ENCODE measurements around the gene C19orf73. TPM values are rescaled to one million over a fixed set of nuclear protein-coding genes. Genes with fewer than 3 reads are reported as not detected.

Gene C19orf73
- total and polyA plus RNA-seq, 4 donors = 0.56 to 2.1 (median 1.7) TPM

DNA sequence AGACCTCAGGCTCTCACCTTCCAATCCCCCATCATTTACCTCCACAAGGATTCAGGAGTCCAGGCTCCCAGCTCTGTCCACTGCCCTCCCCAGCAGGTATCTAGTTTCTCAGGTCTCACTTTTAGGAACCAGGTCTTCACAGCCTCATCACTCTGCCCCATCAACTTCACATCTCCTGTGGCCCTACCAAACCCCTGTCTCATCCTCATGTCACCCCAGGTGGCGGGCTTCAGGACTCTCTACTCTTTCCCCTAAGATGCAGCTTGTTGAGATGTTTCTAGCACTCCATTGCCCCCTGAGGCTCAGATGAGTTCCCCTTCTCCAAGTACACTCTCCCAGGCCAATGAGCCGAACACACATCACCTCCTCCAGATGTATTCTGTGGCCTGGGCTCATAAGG, 1.9 kb upstream of the C19orf73 start:
- TF ChIP-seq NR2F2 (IDR thresholded peaks at IDR 0.05) = no peak
- no peak for TF ChIP-seq FOXA2 (IDR thresholded peaks at IDR 0.05)
- TF ChIP-seq, protein P1, sequence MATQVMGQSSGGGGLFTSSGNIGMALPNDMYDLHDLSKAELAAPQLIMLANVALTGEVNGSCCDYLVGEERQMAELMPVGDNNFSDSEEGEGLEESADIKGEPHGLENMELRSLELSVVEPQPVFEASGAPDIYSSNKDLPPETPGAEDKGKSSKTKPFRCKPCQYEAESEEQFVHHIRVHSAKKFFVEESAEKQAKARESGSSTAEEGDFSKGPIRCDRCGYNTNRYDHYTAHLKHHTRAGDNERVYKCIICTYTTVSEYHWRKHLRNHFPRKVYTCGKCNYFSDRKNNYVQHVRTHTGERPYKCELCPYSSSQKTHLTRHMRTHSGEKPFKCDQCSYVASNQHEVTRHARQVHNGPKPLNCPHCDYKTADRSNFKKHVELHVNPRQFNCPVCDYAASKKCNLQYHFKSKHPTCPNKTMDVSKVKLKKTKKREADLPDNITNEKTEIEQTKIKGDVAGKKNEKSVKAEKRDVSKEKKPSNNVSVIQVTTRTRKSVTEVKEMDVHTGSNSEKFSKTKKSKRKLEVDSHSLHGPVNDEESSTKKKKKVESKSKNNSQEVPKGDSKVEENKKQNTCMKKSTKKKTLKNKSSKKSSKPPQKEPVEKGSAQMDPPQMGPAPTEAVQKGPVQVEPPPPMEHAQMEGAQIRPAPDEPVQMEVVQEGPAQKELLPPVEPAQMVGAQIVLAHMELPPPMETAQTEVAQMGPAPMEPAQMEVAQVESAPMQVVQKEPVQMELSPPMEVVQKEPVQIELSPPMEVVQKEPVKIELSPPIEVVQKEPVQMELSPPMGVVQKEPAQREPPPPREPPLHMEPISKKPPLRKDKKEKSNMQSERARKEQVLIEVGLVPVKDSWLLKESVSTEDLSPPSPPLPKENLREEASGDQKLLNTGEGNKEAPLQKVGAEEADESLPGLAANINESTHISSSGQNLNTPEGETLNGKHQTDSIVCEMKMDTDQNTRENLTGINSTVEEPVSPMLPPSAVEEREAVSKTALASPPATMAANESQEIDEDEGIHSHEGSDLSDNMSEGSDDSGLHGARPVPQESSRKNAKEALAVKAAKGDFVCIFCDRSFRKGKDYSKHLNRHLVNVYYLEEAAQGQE (IDR thresholded peaks at IDR 0.05) = no peak
- no peak for TF ChIP-seq YY1 (IDR thresholded peaks at IDR 0.05)
- TF ChIP-seq RAD21 (IDR thresholded peaks at IDR 0.05) = no peak
- WGBS = 97% methylated on average over 2 of the region's 2 CpGs
- no peaks in the 10 kb centered on the region for H3K27me3 ChIP-seq (ENCODE audit: control insufficient read depth in 4 of 4, insufficient read depth in 4 of 4, low read length in 3 of 4)

DNA sequence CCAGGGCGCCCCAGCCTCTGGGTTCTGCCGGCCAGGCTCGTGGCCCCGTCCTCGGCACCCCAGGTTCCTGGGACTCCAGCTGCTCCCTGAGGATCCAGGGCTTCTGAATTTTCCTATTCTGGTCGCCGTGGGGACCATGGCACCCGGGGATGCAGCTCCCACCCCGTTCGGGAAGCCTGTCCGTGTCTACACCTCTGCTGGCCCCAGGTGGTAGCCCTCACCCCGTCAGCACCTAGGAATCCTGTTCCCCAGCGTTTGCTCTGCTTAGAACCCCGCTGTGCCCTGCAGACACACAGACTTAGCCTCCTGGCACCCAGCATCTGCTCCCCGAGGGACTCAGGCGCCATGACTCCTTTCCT, 1.4 kb upstream of the C19orf73 start:
- no peak for DNase-seq (ENCODE audit: low spot score)
- Histone ChIP-seq H3K36me3 (ENCODE audit: control insufficient read depth in 4 of 4, insufficient read depth in 3 of 4, low read depth in 1 of 4, low read length in 3 of 4) (no peaks in the 10 kb centered on the region), H3K4me1 (ENCODE audit: control insufficient read depth in 4 of 4, insufficient read depth in 4 of 4, low read length in 3 of 4) (peaks cover 11 to 37% (median 20%) of the 10 kb centered on the region in 4 donors), H3K27ac (ENCODE audit: low read depth in 1 of 2, low read length in 2 of 2) (no peak overlapping the region), H3K4me3 (ENCODE audit: low read depth in 1 of 3, low read length in 3 of 3) (no peak overlapping the region), H3K27me3 (ENCODE audit: control insufficient read depth in 4 of 4, insufficient read depth in 4 of 4, low read length in 3 of 4) (no peaks in the 10 kb centered on the region), H3K9me3 (ENCODE audit: control insufficient read depth in 4 of 4, low read length in 3 of 4) (no peaks in the 10 kb centered on the region), H3K9ac (ENCODE audit: low read depth in 1 of 2, low read length in 2 of 2) (no peak overlapping the region)
- 21% methylated on average over 16 of the region's 16 CpGs for WGBS
- TF ChIP-seq FOXA2 (IDR thresholded peaks at IDR 0.05) (no peak), EGR1 (IDR thresholded peaks at IDR 0.05; ENCODE audit: low read depth in 2 of 2) (no peak), SP1 (IDR thresholded peaks at IDR 0.05) (no peak), JUND (IDR thresholded peaks at IDR 0.05) (no peak), TAF1 (conservative IDR thresholded peaks at IDR 0.05) (no peak), NR2F2 (IDR thresholded peaks at IDR 0.05) (no peak), RXRA (IDR thresholded peaks at IDR 0.05) (no peak), GABPA (IDR thresholded peaks at IDR 0.05 in 1 of 2, conservative IDR thresholded peaks at IDR 0.05 in 1 of 2) (no peak), FOXA1 (IDR thresholded peaks at IDR 0.05) (no peak), HNF4A (conservative IDR thresholded peaks at IDR 0.05) (no peak)
- TF ChIP-seq, protein P2, sequence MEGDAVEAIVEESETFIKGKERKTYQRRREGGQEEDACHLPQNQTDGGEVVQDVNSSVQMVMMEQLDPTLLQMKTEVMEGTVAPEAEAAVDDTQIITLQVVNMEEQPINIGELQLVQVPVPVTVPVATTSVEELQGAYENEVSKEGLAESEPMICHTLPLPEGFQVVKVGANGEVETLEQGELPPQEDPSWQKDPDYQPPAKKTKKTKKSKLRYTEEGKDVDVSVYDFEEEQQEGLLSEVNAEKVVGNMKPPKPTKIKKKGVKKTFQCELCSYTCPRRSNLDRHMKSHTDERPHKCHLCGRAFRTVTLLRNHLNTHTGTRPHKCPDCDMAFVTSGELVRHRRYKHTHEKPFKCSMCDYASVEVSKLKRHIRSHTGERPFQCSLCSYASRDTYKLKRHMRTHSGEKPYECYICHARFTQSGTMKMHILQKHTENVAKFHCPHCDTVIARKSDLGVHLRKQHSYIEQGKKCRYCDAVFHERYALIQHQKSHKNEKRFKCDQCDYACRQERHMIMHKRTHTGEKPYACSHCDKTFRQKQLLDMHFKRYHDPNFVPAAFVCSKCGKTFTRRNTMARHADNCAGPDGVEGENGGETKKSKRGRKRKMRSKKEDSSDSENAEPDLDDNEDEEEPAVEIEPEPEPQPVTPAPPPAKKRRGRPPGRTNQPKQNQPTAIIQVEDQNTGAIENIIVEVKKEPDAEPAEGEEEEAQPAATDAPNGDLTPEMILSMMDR (IDR thresholded peaks at IDR 0.05; ENCODE audit: low read depth, low read length, missing input control) = no peak
- TF ChIP-seq, protein P3, sequence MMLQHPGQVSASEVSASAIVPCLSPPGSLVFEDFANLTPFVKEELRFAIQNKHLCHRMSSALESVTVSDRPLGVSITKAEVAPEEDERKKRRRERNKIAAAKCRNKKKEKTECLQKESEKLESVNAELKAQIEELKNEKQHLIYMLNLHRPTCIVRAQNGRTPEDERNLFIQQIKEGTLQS (IDR thresholded peaks at IDR 0.05) = no peak
- TF ChIP-seq, protein P4, sequence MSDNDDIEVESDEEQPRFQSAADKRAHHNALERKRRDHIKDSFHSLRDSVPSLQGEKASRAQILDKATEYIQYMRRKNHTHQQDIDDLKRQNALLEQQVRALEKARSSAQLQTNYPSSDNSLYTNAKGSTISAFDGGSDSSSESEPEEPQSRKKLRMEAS (IDR thresholded peaks at IDR 0.05) = no peak

More for the DNA sequence above, 1.9 kb upstream of the C19orf73 start:
- DNase-seq (ENCODE audit: low spot score) = no peak
- no peak overlapping the region for H3K4me3 ChIP-seq (ENCODE audit: low read depth in 1 of 3, low read length in 3 of 3)
- H3K4me1 ChIP-seq (ENCODE audit: control insufficient read depth in 4 of 4, insufficient read depth in 4 of 4, low read length in 3 of 4) = peaks cover 11 to 37% (median 20%) of the 10 kb centered on the region in 4 donors
- H3K9me3 ChIP-seq (ENCODE audit: control insufficient read depth in 4 of 4, low read length in 3 of 4) = no peaks in the 10 kb centered on the region
- H3K27ac ChIP-seq (ENCODE audit: low read depth in 1 of 2, low read length in 2 of 2) = no peak overlapping the region
- no peak overlapping the region for H3K9ac ChIP-seq (ENCODE audit: low read depth in 1 of 2, low read length in 2 of 2)
- H3K36me3 ChIP-seq (ENCODE audit: control insufficient read depth in 4 of 4, insufficient read depth in 3 of 4, low read depth in 1 of 4, low read length in 3 of 4) = no peaks in the 10 kb centered on the region
